ENCODE data around the gene IP6K1. TPM values are rescaled to one million over a fixed set of nuclear protein-coding genes. Genes with fewer than 3 reads are reported as not detected.

IP6K1 gene
- total and polyA plus RNA-seq, 10 of the 15 experiments (the other 5 are each of a cell fraction or from before 2014, with no cell fraction given), result 1.3 to 30.6 (median 18.2) TPM

- DNase-seq (ENCODE audit: low read depth, low spot score), result no peak
Observed at GRCh38 chr3:49712631-49713317, 73.6 kb downstream of the IP6K1 start.

DNA sequence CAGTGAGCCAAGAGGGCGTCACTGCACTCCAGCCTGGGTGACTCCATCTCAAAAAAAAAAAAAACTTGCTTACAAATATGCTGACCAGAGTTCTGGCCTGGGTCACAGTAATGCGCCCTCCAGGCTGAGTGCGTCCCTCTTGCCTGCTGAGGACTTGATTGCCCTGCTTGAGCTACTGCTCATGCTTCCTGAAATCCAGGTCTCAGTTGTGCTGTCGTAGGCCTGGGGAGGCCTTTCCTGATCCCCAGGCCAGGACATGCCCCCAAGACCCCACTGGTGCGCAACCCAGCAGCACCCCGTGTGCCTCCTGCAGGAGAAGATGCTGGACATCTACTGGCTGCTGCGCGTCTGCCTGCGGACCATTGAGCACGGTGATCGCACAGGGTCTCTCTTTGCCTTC is 74.2 kb downstream of the IP6K1 start:
- no peak for ATAC-seq
- FAIRE-seq, result no peak
- H3K4me1 ChIP-seq (ENCODE audit: control insufficient read depth, insufficient read depth, low read length), result no peaks in the 10 kb centered on the region
- BruUV-seq (replicated peaks), result no TSS peak
- CTCF ChIA-PET, result interaction anchor here (1.8 kb wide), 1 partner anchor 9 kb away, joined by 5 read pairs; no protein-coding TSS in a partner anchor
- SMC1A ChIA-PET (ENCODE audit: uncharacterized antibody, unreplicated experiment), result no interaction called here
- no peak overlapping the region for H3K4me2 ChIP-seq (ENCODE audit: control insufficient read depth, insufficient read depth)
- no peak for DNase-seq (ENCODE audit: low read depth, low spot score)
- no peak overlapping the region for H3K27ac ChIP-seq (ENCODE audit: control insufficient read depth, insufficient read depth)
- intact Hi-C loops (cut with micrococcal nuclease; ENCODE audit: unreplicated experiment) (no loop called here), in situ Hi-C loops (cut with MboI) (no loop called here)
- 84% methylated on average over 11 of the region's 11 CpGs for WGBS (ENCODE audit: insufficient coverage, insufficient replicate concordance, low lambda C conversion rate, missing lambda C conversion rate)
- no peak overlapping the region for H2AFZ ChIP-seq (ENCODE audit: control insufficient read depth, low read depth, low read length)
- POLR2A ChIA-PET, result interaction anchor here (1.2 kb wide), 1 partner anchor 12 kb away, joined by 3 read pairs; no protein-coding TSS in a partner anchor
- H3K79me2 ChIP-seq (ENCODE audit: control insufficient read depth, insufficient read depth, low read length), result no peaks in the 10 kb centered on the region
- RAD21 ChIA-PET (ENCODE audit: unreplicated experiment), result no interaction called here
- no peaks in the 10 kb centered on the region for H3K9me3 ChIP-seq (replicated peaks; ENCODE audit: control insufficient read depth, insufficient read depth, low read length)
- H3K36me3 ChIP-seq (ENCODE audit: control insufficient read depth in 2 of 2, insufficient read depth in 2 of 2, low read length in 1 of 2), result no peaks in the 10 kb centered on the region; a peak in 1 of 4 replicates
- no peaks in the 10 kb centered on the region for H4K20me1 ChIP-seq (ENCODE audit: control insufficient read depth, insufficient read depth)
- no peaks in the 10 kb centered on the region for H3K27me3 ChIP-seq (replicated peaks in 1 of 2; ENCODE audit: control insufficient read depth in 2 of 2, insufficient read depth in 2 of 2, low read length in 1 of 2)
- no peak overlapping the region for H3K4me3 ChIP-seq
- no peak overlapping the region for H3K9ac ChIP-seq (ENCODE audit: control insufficient read depth, insufficient read depth, low read length)
- TF ChIP-seq ZNF207 (IDR thresholded peaks at IDR 0.05; ENCODE audit: borderline replicate concordance) (no peak), CBX5 (IDR thresholded peaks at IDR 0.05; ENCODE audit: low read depth) (no peak), BRCA1 (IDR thresholded peaks at IDR 0.05; ENCODE audit: low read depth, low read length) (no peak), NFYA (IDR thresholded peaks at IDR 0.05; ENCODE audit: borderline replicate concordance, low read depth, low read length) (no peak), PBX3 (IDR thresholded peaks at IDR 0.05; ENCODE audit: insufficient replicate concordance, low read depth, low read length) (no peak), SREBF2 (IDR thresholded peaks at IDR 0.05; ENCODE audit: low read length) (no peak), TCF12 (IDR thresholded peaks at IDR 0.05; ENCODE audit: low read depth, low read length) (no peak), RELA (IDR thresholded peaks at IDR 0.05; ENCODE audit: borderline replicate concordance, partially characterized antibody) (no peak), SMARCA5 (IDR thresholded peaks at IDR 0.05) (no peak), MEF2B (IDR thresholded peaks at IDR 0.05; ENCODE audit: partially characterized antibody, poor library complexity, severe bottlenecking) (no peak), PAX5 (IDR thresholded peaks at IDR 0.05; ENCODE audit: borderline replicate concordance, low read depth, low read length) (no peak)
- TF ChIP-seq, protein P1, sequence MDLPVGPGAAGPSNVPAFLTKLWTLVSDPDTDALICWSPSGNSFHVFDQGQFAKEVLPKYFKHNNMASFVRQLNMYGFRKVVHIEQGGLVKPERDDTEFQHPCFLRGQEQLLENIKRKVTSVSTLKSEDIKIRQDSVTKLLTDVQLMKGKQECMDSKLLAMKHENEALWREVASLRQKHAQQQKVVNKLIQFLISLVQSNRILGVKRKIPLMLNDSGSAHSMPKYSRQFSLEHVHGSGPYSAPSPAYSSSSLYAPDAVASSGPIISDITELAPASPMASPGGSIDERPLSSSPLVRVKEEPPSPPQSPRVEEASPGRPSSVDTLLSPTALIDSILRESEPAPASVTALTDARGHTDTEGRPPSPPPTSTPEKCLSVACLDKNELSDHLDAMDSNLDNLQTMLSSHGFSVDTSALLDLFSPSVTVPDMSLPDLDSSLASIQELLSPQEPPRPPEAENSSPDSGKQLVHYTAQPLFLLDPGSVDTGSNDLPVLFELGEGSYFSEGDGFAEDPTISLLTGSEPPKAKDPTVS (IDR thresholded peaks at IDR 0.05; ENCODE audit: low read depth, low read length), result no peak
- TF ChIP-seq, protein P2, sequence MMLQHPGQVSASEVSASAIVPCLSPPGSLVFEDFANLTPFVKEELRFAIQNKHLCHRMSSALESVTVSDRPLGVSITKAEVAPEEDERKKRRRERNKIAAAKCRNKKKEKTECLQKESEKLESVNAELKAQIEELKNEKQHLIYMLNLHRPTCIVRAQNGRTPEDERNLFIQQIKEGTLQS (IDR thresholded peaks at IDR 0.05; ENCODE audit: borderline replicate concordance, extremely low read depth, low read depth, low read length), result no peak

More at GRCh38 chr3:49712631-49713317, 73.6 kb downstream of the IP6K1 start:
- RAD21 ChIA-PET (ENCODE audit: unreplicated experiment), result no interaction called here
- POLR2A ChIA-PET, result interaction anchor here (1.2 kb wide), 1 partner anchor 12 kb away, joined by 3 read pairs; no protein-coding TSS in a partner anchor
- Histone ChIP-seq H2AFZ (ENCODE audit: control insufficient read depth, low read depth, low read length) (no peak overlapping the region), H3K4me3 (no peak overlapping the region), H3K27me3 (replicated peaks in 1 of 2; ENCODE audit: control insufficient read depth in 2 of 2, insufficient read depth in 2 of 2, low read length in 1 of 2) (no peaks in the 10 kb centered on the region), H3K79me2 (ENCODE audit: control insufficient read depth, insufficient read depth, low read length) (no peaks in the 10 kb centered on the region), H3K4me2 (ENCODE audit: control insufficient read depth, insufficient read depth) (no peak overlapping the region), H3K9me3 (replicated peaks; ENCODE audit: control insufficient read depth, insufficient read depth, low read length) (no peaks in the 10 kb centered on the region), H3K36me3 (ENCODE audit: control insufficient read depth in 2 of 2, insufficient read depth in 2 of 2, low read length in 1 of 2) (no peaks in the 10 kb centered on the region; a peak in 1 of 4 replicates), H3K4me1 (ENCODE audit: control insufficient read depth, insufficient read depth, low read length) (no peaks in the 10 kb centered on the region), H3K9ac (ENCODE audit: control insufficient read depth, insufficient read depth, low read length) (no peak overlapping the region), H3K27ac (ENCODE audit: control insufficient read depth, insufficient read depth) (no peak overlapping the region), H4K20me1 (ENCODE audit: control insufficient read depth, insufficient read depth) (no peaks in the 10 kb centered on the region)
- in situ Hi-C loops (cut with MboI) (no loop called here), intact Hi-C loops (cut with micrococcal nuclease; ENCODE audit: unreplicated experiment) (no loop called here)
- ATAC-seq (peak; percentile 20; the same call in 2 of the 3 replicates), FAIRE-seq (no peak)
- TF ChIP-seq TAF1 (IDR thresholded peaks at IDR 0.05; ENCODE audit: borderline replicate concordance, low read depth, low read length) (no peak), SPI1 (IDR thresholded peaks at IDR 0.05; ENCODE audit: borderline replicate concordance, insufficient read depth, low read depth, low read length) (peak; percentile 47; the same call in 1 of the 2 replicates)
- CTCF ChIA-PET, result interaction anchor here (0.5 to 1.8 kb wide), 2 partner anchors 10 to 525 kb away, joined by 3 to 5 read pairs; no protein-coding TSS in a partner anchor
- SMC1A ChIA-PET (ENCODE audit: uncharacterized antibody, unreplicated experiment), result interaction anchor here (0.5 kb wide), 1 partner anchor 100 kb away, joined by 4 read pairs; no protein-coding TSS in a partner anchor
- 60% methylated on average over 7 of the region's 7 CpGs for WGBS (ENCODE audit: insufficient coverage, insufficient replicate concordance, low lambda C conversion rate, missing lambda C conversion rate)
- BruUV-seq (replicated peaks), result no TSS peak
